DND-41 (cell line): Measurements from ENCODE around the gene CSTA.

Experiments used
- EZH2 ChIP-seq: IDR thresholded peaks from 3 replicates; pipeline ENCODE4 v1.6.1; 2012; ENCODE audit warnings: borderline replicate concordance, low read depth, mild to moderate bottlenecking, moderate library complexity, low read length, inconsistent platforms; ENCODE audit not compliant: severe bottlenecking
- TF ChIP-seq, protein P1 (sequence below): IDR thresholded peaks from 2 replicates; pipeline ENCODE4 v1.5.1; 2012; ENCODE audit warnings: borderline replicate concordance, low read length, moderate library complexity, mild to moderate bottlenecking; ENCODE audit not compliant: poor library complexity, severe bottlenecking; ENCODE audit errors: extremely low read depth

DNA sequence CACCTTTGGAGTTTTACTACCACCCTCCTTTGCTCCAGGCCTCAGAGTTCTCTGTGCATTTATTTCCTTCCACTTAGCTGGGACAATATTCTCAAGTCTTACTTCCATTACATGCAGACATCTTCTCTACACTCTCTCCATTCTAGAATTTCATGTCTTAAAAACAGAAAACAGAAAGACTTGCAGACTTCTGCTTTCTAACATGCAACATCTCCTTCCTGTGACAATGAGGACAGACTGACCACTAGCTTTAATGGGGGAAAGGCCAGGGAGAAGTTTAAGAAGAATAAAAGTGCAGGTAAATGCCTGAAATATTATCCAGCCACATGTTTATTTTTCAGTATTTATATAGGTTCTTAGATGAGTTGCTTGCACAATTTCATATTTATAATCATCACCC is 17.1 kb upstream of the CSTA start:
- TF ChIP-seq, protein P1, sequence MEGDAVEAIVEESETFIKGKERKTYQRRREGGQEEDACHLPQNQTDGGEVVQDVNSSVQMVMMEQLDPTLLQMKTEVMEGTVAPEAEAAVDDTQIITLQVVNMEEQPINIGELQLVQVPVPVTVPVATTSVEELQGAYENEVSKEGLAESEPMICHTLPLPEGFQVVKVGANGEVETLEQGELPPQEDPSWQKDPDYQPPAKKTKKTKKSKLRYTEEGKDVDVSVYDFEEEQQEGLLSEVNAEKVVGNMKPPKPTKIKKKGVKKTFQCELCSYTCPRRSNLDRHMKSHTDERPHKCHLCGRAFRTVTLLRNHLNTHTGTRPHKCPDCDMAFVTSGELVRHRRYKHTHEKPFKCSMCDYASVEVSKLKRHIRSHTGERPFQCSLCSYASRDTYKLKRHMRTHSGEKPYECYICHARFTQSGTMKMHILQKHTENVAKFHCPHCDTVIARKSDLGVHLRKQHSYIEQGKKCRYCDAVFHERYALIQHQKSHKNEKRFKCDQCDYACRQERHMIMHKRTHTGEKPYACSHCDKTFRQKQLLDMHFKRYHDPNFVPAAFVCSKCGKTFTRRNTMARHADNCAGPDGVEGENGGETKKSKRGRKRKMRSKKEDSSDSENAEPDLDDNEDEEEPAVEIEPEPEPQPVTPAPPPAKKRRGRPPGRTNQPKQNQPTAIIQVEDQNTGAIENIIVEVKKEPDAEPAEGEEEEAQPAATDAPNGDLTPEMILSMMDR: no peak
- TF ChIP-seq EZH2: no peak
